Measurements from ENCODE around the gene KRT36. TPM values are rescaled to one million over a fixed set of nuclear protein-coding genes. Genes with fewer than 3 reads are reported as not detected.

Gene KRT36
- total and polyA plus RNA-seq, 2 of the 8 experiments (the other 6 are each of a cell fraction or from before 2014, with no cell fraction given) = not detected

GRCh38 chr17:41535764-41536481 lies 46.2 kb upstream of the KRT36 start (continued):
- TF ChIP-seq, protein P1, sequence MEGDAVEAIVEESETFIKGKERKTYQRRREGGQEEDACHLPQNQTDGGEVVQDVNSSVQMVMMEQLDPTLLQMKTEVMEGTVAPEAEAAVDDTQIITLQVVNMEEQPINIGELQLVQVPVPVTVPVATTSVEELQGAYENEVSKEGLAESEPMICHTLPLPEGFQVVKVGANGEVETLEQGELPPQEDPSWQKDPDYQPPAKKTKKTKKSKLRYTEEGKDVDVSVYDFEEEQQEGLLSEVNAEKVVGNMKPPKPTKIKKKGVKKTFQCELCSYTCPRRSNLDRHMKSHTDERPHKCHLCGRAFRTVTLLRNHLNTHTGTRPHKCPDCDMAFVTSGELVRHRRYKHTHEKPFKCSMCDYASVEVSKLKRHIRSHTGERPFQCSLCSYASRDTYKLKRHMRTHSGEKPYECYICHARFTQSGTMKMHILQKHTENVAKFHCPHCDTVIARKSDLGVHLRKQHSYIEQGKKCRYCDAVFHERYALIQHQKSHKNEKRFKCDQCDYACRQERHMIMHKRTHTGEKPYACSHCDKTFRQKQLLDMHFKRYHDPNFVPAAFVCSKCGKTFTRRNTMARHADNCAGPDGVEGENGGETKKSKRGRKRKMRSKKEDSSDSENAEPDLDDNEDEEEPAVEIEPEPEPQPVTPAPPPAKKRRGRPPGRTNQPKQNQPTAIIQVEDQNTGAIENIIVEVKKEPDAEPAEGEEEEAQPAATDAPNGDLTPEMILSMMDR (IDR thresholded peaks at IDR 0.05; ENCODE audit: control extremely low read depth in 1 of 3, insufficient read depth in 1 of 3, low read depth in 1 of 3, low read length in 3 of 3) = no peak
- TF ChIP-seq TAF1 (IDR thresholded peaks at IDR 0.05; ENCODE audit: low read depth, low read length) = no peak
- TF ChIP-seq CEBPB (IDR thresholded peaks at IDR 0.05; ENCODE audit: low read depth, low read length) = no peak
- no peak for TF ChIP-seq CHD2 (IDR thresholded peaks at IDR 0.05; ENCODE audit: low read length)
- no peak for TF ChIP-seq HDAC2 (IDR thresholded peaks at IDR 0.05; ENCODE audit: borderline replicate concordance in 1 of 2, low read depth in 2 of 2, low read length in 2 of 2)
